Sigmoid colon (tissue), 7 donors: ENCODE results near the gene ZNF207. TPM values are rescaled to one million over a fixed set of nuclear protein-coding genes. Genes with fewer than 3 reads are reported as not detected.
"Not testable (repeated sequence)": the region's sequence is repeated elsewhere in the genome, so short reads cannot be mapped to it uniquely, and the experiment has no call there.

Experiments
- DNase-seq: peaks from one replicate; pipeline ENCODE4 v3.0.0-alpha.2; 2019
- H3K27ac ChIP-seq, 4 donors: fragments of 200-600 bp; sonication (generic); one replicate each; pipeline ENCODE4 v1.5.1; 2016 to 2019; ENCODE audit warnings: mild to moderate bottlenecking in 1 of 4
- H3K27me3 ChIP-seq, 3 donors: fragments of 200-600 bp; sonication (generic); one replicate each; pipeline ENCODE4 v1.5.1; 2019; ENCODE audit warnings: mild to moderate bottlenecking in 1 of 3
- H3K36me3 ChIP-seq, 4 donors: fragments of 200-600 bp; sonication (generic); one replicate each; pipeline ENCODE4 v1.5.1; 2016 to 2019
- H3K4me1 ChIP-seq, 4 donors: fragments of 200-600 bp; sonication (generic); one replicate each; pipeline ENCODE4 v1.5.1; 2017 to 2019
- H3K4me3 ChIP-seq, 4 donors: fragments of 200-600 bp; sonication (generic); one replicate each; pipeline ENCODE4 v1.5.1; 2017 to 2019; ENCODE audit warnings: mild to moderate bottlenecking in 2 of 4, moderate library complexity in 1 of 4
- H3K9me3 ChIP-seq, 4 donors: fragments of 200-600 bp in 3 of 4; sonication (generic) in 3 of 4; one replicate each; pipeline versions ENCODE4 v1.5.1 to v1.6.1; 2013 to 2019
- EP300 ChIP-seq, 4 donors: sonication (generic); formaldehyde crosslinking; IDR thresholded peaks; one replicate each; pipeline ENCODE4 v1.6.1; 2017; ENCODE audit warnings: antibody characterized with exemption in 4 of 4
- POLR2A ChIP-seq, 2 donors: fragments of 450-650 bp; IDR thresholded peaks; one replicate each; pipeline ENCODE4 v1.6.1; 2016; ENCODE audit warnings: antibody characterized with exemption in 2 of 2, mild to moderate bottlenecking in 2 of 2, moderate library complexity in 2 of 2
- POLR2AphosphoS5 ChIP-seq, 4 donors: sonication (generic); formaldehyde crosslinking; IDR thresholded peaks; one replicate each; pipeline ENCODE4 v1.6.1; 2017; ENCODE audit warnings: antibody characterized with exemption in 4 of 4
- WGBS, 2 donors: extraction: QIAGEN DNeasy Blood & Tissue Kit; methylation state at CpG; one replicate each; pipeline ENCODE4 v1.1.7; 2013; 5-methylcytosine and 5-hydroxymethylcytosine counted together
- intact Hi-C: fragments of 100-400 bp; cut with DNase I; formaldehyde crosslinking; loops from one replicate; pipeline ENCODE4 v1.15.1; 2023
- polyA plus RNA-seq, 3 donors: library from polyadenylated mRNA; stranded (reverse); fragments of 200-250 nt; gene quantifications; one replicate each; pipeline ENCODE4 v1.2.3, GENCODE V29; 2013
- small RNA-seq, 3 donors: library from RNA; depleted of rRNA; stranded (forward); fragments of <200 nt; gene quantifications; one replicate each; pipeline ENCODE3, GENCODE V24; 2016
- total RNA-seq, 4 donors: library from RNA; depleted of rRNA; stranded (reverse); fragments of >200 nt; gene quantifications; one replicate each; pipeline ENCODE4 v1.1.0, GENCODE V29; 2016
- TF ChIP-seq, protein P1 (sequence below), 4 experiments: fragments of 450-650 bp in 3 of 4; fragments of 200-600 bp in 1 of 4; IDR thresholded peaks; one replicate each; pipeline ENCODE4 v1.5.1; 2016 to 2019; ENCODE audit warnings: antibody characterized with exemption in 4 of 4, mild to moderate bottlenecking in 3 of 4, moderate library complexity in 2 of 4
- donor health status: healthy with polysubstance abuse.
- donor health status: Bipolar disorder and iron deficiency.
- donor health status: healthy.

ZNF207 gene
- total and polyA plus RNA-seq, 7 donors = 61.9 to 132 (median 100) TPM

DNA sequence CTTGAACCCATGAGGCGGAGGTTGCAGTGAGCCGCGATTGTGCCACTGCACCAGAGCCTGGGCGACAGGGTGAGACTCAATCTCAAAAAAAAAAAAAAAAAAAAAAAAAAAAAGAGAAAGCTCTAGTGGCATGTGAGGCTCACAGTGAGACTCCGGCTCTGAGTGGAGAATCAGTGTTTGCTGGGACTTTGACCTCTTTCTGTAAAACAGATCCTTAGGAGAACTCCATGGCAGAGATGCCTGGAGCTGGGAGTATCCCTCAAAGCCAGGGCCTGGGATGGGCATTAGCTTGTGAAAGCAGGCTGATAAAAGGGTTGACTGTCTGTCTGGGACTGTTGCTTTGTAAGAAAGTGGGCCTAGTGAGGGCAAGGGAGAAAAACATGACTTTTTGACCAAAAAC is 46.4 kb downstream of the ZNF207 start:
- no peaks in the 10 kb centered on the region for H3K27me3 ChIP-seq
- no peaks in the 10 kb centered on the region for H3K9me3 ChIP-seq
- no peak for DNase-seq
- WGBS, 2 donors = 37 to 77% methylated on average over 5 of the region's 5 CpGs
- H3K27ac ChIP-seq = no peak overlapping the region
- no peak for TF ChIP-seq POLR2A (IDR thresholded peaks at IDR 0.05)
- TF ChIP-seq, protein P1, sequence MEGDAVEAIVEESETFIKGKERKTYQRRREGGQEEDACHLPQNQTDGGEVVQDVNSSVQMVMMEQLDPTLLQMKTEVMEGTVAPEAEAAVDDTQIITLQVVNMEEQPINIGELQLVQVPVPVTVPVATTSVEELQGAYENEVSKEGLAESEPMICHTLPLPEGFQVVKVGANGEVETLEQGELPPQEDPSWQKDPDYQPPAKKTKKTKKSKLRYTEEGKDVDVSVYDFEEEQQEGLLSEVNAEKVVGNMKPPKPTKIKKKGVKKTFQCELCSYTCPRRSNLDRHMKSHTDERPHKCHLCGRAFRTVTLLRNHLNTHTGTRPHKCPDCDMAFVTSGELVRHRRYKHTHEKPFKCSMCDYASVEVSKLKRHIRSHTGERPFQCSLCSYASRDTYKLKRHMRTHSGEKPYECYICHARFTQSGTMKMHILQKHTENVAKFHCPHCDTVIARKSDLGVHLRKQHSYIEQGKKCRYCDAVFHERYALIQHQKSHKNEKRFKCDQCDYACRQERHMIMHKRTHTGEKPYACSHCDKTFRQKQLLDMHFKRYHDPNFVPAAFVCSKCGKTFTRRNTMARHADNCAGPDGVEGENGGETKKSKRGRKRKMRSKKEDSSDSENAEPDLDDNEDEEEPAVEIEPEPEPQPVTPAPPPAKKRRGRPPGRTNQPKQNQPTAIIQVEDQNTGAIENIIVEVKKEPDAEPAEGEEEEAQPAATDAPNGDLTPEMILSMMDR (IDR thresholded peaks at IDR 0.05) = no peak
- no peak for TF ChIP-seq POLR2AphosphoS5 (IDR thresholded peaks at IDR 0.05)
- TF ChIP-seq EP300 (IDR thresholded peaks at IDR 0.05) = no peak
- no peaks in the 10 kb centered on the region for H3K4me1 ChIP-seq
- no peak overlapping the region for H3K4me3 ChIP-seq
- no peaks in the 10 kb centered on the region for H3K36me3 ChIP-seq
- intact Hi-C loops = no loop called here

DNA sequence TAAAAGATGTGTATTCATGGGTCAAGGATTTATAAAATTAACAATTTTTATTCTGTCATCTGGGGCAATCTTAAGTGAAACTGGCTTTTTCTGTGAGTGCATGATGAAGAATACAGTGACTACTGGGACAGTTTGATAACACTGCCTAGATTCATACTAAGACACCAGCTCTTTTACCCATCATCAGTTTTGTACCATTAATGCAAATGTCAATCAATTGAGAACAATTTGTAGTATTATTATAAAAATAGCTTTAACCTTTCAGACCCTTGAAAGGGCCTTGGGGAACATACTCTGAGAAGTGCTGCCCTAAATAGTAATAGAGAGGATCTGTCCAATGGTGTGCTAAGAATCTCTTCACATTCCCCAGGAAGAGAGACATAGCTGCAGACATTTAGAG is 49.0 kb downstream of the ZNF207 start:
- TF ChIP-seq POLR2AphosphoS5 (IDR thresholded peaks at IDR 0.05) = no peak
- TF ChIP-seq, protein P1 (IDR thresholded peaks at IDR 0.05) = no peak
- TF ChIP-seq EP300 (IDR thresholded peaks at IDR 0.05) = no peak
- TF ChIP-seq POLR2A (IDR thresholded peaks at IDR 0.05) = no peak
- no peaks in the 10 kb centered on the region for H3K9me3 ChIP-seq
- no peaks in the 10 kb centered on the region for H3K27me3 ChIP-seq
- no peaks in the 10 kb centered on the region for H3K4me1 ChIP-seq
- H3K36me3 ChIP-seq = no peaks in the 10 kb centered on the region
- DNase-seq = no peak
- intact Hi-C loops = no loop called here
- H3K27ac ChIP-seq = no peak overlapping the region
- no peak overlapping the region for H3K4me3 ChIP-seq

DNA sequence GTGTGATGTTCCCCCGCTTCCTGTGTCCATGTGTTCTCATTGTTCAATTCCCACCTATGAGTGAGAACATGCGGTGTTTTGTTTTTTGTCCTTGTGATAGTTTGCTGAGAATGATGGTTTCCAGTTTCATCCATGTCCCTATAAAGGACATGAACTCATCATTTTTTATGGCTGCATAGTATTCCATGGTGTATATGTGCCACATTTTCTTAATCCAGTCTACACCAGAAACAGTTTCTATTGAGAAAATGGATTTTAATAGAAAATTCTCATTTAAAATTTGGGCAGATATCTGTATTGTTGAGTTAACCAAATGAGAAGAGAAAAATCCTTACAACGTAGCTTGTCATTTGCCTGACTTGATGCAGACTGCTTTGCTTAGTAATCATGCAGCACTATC is 60.1 kb downstream of the ZNF207 start:
- H3K4me3 ChIP-seq, DNase-seq, H3K27me3 ChIP-seq, H3K36me3 ChIP-seq, H3K4me1 ChIP-seq, H3K9me3 ChIP-seq, H3K27ac ChIP-seq, intact Hi-C loops: not testable (repeated sequence)
- 99 to 100% methylated on average over 3 of the region's 3 CpGs for WGBS, 2 donors

DNA sequence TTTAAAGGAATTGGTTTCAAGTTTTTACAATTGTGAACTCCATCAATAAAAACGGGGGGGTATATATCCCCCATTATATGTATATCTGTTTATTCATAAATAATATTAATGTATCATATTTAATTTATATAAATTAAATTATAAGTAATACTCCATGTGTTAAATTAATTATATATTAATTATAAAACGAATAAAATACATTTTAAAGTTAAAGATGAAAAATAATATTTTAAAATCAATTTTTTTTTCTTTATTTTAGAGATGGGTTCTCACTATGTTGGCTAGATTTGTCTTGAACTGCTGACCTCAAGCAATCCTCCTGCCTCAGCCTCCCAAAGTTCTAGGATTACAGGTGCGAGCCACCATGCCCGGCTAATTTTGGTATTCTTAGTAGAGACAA is 76.9 kb downstream of the ZNF207 start:
- H3K36me3 ChIP-seq = no peaks in the 10 kb centered on the region
- WGBS, 2 donors = 70 to 82% methylated on average over 4 of the region's 4 CpGs
- H3K4me3 ChIP-seq = no peak overlapping the region
- peaks cover 0 to 8% (median 0%) of the 10 kb centered on the region in 4 donors for H3K9me3 ChIP-seq
- H3K27ac ChIP-seq = no peak overlapping the region
- TF ChIP-seq, protein P1 (IDR thresholded peaks at IDR 0.05) = no peak
- TF ChIP-seq POLR2AphosphoS5 (IDR thresholded peaks at IDR 0.05) (no peak), EP300 (IDR thresholded peaks at IDR 0.05) (no peak), POLR2A (IDR thresholded peaks at IDR 0.05) (no peak)
- intact Hi-C loops = no loop called here
- no peak for DNase-seq
- no peaks in the 10 kb centered on the region for H3K27me3 ChIP-seq
- H3K4me1 ChIP-seq = no peaks in the 10 kb centered on the region

DNA sequence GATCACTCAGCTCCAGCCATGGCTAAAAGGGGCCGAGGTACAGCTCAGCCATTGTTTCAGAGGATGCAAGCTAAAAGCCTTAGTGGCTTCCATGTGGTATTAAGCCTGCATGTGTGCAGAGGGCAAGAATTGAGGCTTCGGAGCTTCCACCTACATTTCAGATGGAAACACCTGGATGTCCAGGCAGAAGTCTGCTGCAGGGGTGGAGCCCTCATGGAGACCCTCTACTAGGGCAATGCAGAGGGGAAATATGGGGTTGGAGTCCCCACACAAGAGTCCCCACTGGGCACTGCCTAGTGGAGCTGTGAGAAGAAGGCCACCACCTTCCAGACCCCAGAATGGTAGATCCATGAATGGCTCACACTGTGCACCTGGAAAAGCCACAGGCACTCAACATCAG is 79.6 kb downstream of the ZNF207 start:
- H3K27ac ChIP-seq = no peak overlapping the region
- H3K36me3 ChIP-seq = no peaks in the 10 kb centered on the region
- WGBS, 2 donors = 93 to 97% methylated on average over 2 of the region's 2 CpGs
- no peaks in the 10 kb centered on the region for H3K4me1 ChIP-seq
- H3K9me3 ChIP-seq = peaks cover 0 to 8% (median 0%) of the 10 kb centered on the region in 4 donors
- TF ChIP-seq POLR2AphosphoS5 (IDR thresholded peaks at IDR 0.05) = no peak
- TF ChIP-seq EP300 (IDR thresholded peaks at IDR 0.05) = no peak
- no peak overlapping the region for H3K4me3 ChIP-seq
- no peaks in the 10 kb centered on the region for H3K27me3 ChIP-seq
- no peak for DNase-seq
- intact Hi-C loops = no loop called here

Small RNA genes lying within 50 kb of the gene (small RNA-seq; reads per million reads assigned to genes)
- 0 reads per million in 3 donors for gene AC005899.6

Other genes starting within 250 kb of the ZNF207 start
- 10 to 100 TPM; 48.9 to 71.5 (median 58.0) TPM for gene RHOT1, start 207.7 kb upstream of the ZNF207 start, total RNA-seq
- 10 to 100 TPM; 17.0 to 33.6 (median 22.0) TPM for gene RHOT1, start 207.7 kb upstream of the ZNF207 start, polyA plus RNA-seq
- under 1 TPM; 0.36 to 0.83 (median 0.68) TPM for gene RHBDL3, start 84.3 kb upstream of the ZNF207 start, total RNA-seq
- gene RHBDL3, start 84.3 kb upstream of the ZNF207 start, polyA plus RNA-seq = under 1 TPM in 2 of 3 donors, not detected in 1; 0.23 to 0.67 TPM
- gene C17orf75, start 8.0 kb upstream of the ZNF207 start, total RNA-seq = 10 to 100 TPM; 10.5 to 19.6 (median 11.2) TPM
- gene C17orf75, start 8.0 kb upstream of the ZNF207 start, polyA plus RNA-seq = 10 to 100 TPM; 10.0 to 16.4 (median 10.8) TPM
- 10 to 100 TPM; 42.4 to 59.8 (median 43.2) TPM for gene PSMD11, start 94.4 kb downstream of the ZNF207 start, total RNA-seq
- 10 to 100 TPM; 42.0 to 71.7 (median 52.2) TPM for gene PSMD11, start 94.4 kb downstream of the ZNF207 start, polyA plus RNA-seq
- 1 to 10 TPM in 3 of 4 donors, under 1 TPM in 1; 0.81 to 1.2 (median 1.1) TPM for gene CDK5R1, start 136.8 kb downstream of the ZNF207 start, total RNA-seq
- 1 to 10 TPM in 1 of 3 donors, under 1 TPM in 2; under 0.01 to 3.8 (median 0.46) TPM for gene CDK5R1, start 136.8 kb downstream of the ZNF207 start, polyA plus RNA-seq